IMR-90 (cell line): ENCODE results near the gene FAM78A. TPM values are rescaled to one million over a fixed set of nuclear protein-coding genes. Genes with fewer than 3 reads are reported as not detected.

Experiments
- ATAC-seq: fragments of 200-7000 bp; cut with Tn5 transposase; 2 replicates; pipeline ENCODE4 v1.9.1; 2020; ENCODE audit warnings: low read depth, mild to moderate bottlenecking, moderate library complexity
- BruUV-seq: library from RNA; stranded (reverse); fragments of 400-500 nt; replicated peaks from 2 replicates; lab custom pipeline; 2021; lab: Mats Ljungman, UMichigan
- CTCF ChIA-PET: fragments of 300-600 bp; formaldehyde crosslinking; extraction: SDS; loops from one replicate; lab custom pipeline; 2021; ENCODE audit warnings: antibody characterized with exemption; lab: Yijun Ruan, JAX
- POLR2A ChIA-PET: fragments of 300-600 bp; sonication (Branson Sonifier 250); formaldehyde crosslinking; loops from one replicate; lab custom pipeline; 2022; ENCODE audit warnings: antibody characterized with exemption; ENCODE audit not compliant: unreplicated experiment; lab: Charles Lee
- DNase-seq: peaks from one replicate; pipeline ENCODE4 v3.0.0; 2013
- H2AFZ ChIP-seq: replicated peaks from 2 replicates; pipeline ENCODE3; 2013; ENCODE audit warnings: low read length, mild to moderate bottlenecking; ENCODE audit not compliant: poor library complexity
- H2AK5ac ChIP-seq: 2 replicates; pipeline ENCODE4 v1.6.1; 2013; ENCODE audit warnings: low read depth, low read length, inconsistent platforms
- H2AK9ac ChIP-seq: replicated peaks from 2 replicates; pipeline ENCODE3; 2013; ENCODE audit warnings: mild to moderate bottlenecking, low read depth, low read length, moderate library complexity; ENCODE audit not compliant: poor library complexity
- H2BK120ac ChIP-seq: 2 replicates; pipeline ENCODE4 v1.6.1; 2013; ENCODE audit warnings: low read depth, low read length, inconsistent platforms
- H2BK15ac ChIP-seq: 3 replicates; pipeline ENCODE4 v1.6.1; 2013; ENCODE audit warnings: low read depth, low read length, inconsistent platforms
- H2BK20ac ChIP-seq: 2 replicates; pipeline ENCODE4 v1.6.1; 2013; ENCODE audit warnings: low read depth, mild to moderate bottlenecking, inconsistent platforms, low read length, moderate library complexity
- H2BK5ac ChIP-seq: 2 replicates; pipeline ENCODE4 v1.6.1; 2013; ENCODE audit warnings: mild to moderate bottlenecking, low read depth, low read length, inconsistent platforms; ENCODE audit not compliant: poor library complexity, severe bottlenecking
- H3K14ac ChIP-seq: replicated peaks from 2 replicates; pipeline ENCODE4 v1.6.1; 2013; ENCODE audit warnings: low read depth, low read length, inconsistent platforms
- H3K18ac ChIP-seq: 2 replicates; pipeline ENCODE4 v1.6.1; 2013; ENCODE audit warnings: low read depth, low read length, control low read depth
- H3K23ac ChIP-seq: 2 replicates; pipeline ENCODE4 v1.6.1; 2013; ENCODE audit warnings: low read depth, low read length, inconsistent platforms
- H3K27ac ChIP-seq: 2 replicates; pipeline ENCODE4 v1.5.1; 2013; ENCODE audit warnings: mild to moderate bottlenecking, control low read depth, low read length; ENCODE audit not compliant: insufficient read depth
- H3K27me3 ChIP-seq: 2 replicates; pipeline ENCODE4 v1.6.1; 2013; ENCODE audit warnings: low read length; ENCODE audit not compliant: control insufficient read depth, insufficient read depth
- H3K36me3 ChIP-seq: 2 replicates; pipeline ENCODE4 v1.6.1; 2013; ENCODE audit warnings: low read length, mixed read lengths; ENCODE audit not compliant: control insufficient read depth, insufficient read depth
- H3K4ac ChIP-seq: 2 replicates; pipeline ENCODE4 v1.6.1; 2013; ENCODE audit warnings: low read depth, low read length, inconsistent platforms
- H3K4me1 ChIP-seq: 2 replicates; pipeline ENCODE4 v1.6.1; 2013; ENCODE audit warnings: low read length, mixed read lengths; ENCODE audit not compliant: control insufficient read depth, insufficient read depth
- H3K4me2 ChIP-seq: 2 replicates; pipeline ENCODE4 v1.6.1; 2013; ENCODE audit warnings: low read depth, mild to moderate bottlenecking, control low read depth, low read length, moderate library complexity
- H3K4me3 ChIP-seq: 2 replicates; pipeline ENCODE4 v1.5.1; 2013; ENCODE audit warnings: low read depth, mild to moderate bottlenecking, control low read depth, low read length, moderate library complexity; ENCODE audit not compliant: insufficient read depth
- H3K56ac ChIP-seq: 2 replicates; pipeline ENCODE4 v1.6.1; 2013; ENCODE audit warnings: low read length, inconsistent platforms; ENCODE audit not compliant: insufficient read depth; ENCODE audit errors: extremely low read depth
- H3K79me1 ChIP-seq, 2 experiments: 2 replicates each; pipeline ENCODE4 v1.6.1; 2013; ENCODE audit warnings: low read length in 2 of 2, inconsistent platforms in 1 of 2, low read depth in 1 of 2
- H3K9ac ChIP-seq: 2 replicates; pipeline ENCODE4 v1.6.1; 2013; ENCODE audit warnings: low read depth, low read length, control low read depth
- H3K9me1 ChIP-seq: 2 replicates; pipeline ENCODE4 v1.6.1; 2013; ENCODE audit warnings: low read length, inconsistent platforms; ENCODE audit not compliant: insufficient read depth
- H3K9me3 ChIP-seq: 2 replicates; pipeline ENCODE4 v1.6.1; 2013; ENCODE audit warnings: low read length; ENCODE audit not compliant: control insufficient read depth, insufficient read depth
- H4K20me1 ChIP-seq: 2 replicates; pipeline ENCODE4 v1.6.1; 2013; ENCODE audit warnings: low read length, inconsistent platforms; ENCODE audit not compliant: insufficient read depth
- H4K5ac ChIP-seq: 2 replicates; pipeline ENCODE4 v1.6.1; 2013; ENCODE audit warnings: mild to moderate bottlenecking, low read depth, low read length, control low read depth
- H4K8ac ChIP-seq, 2 experiments: 2 replicates each; pipeline ENCODE4 v1.6.1; 2013; ENCODE audit warnings: low read depth in 2 of 2, low read length in 2 of 2, control low read depth in 1 of 2, inconsistent platforms in 1 of 2
- H4K91ac ChIP-seq: 2 replicates; pipeline ENCODE4 v1.6.1; 2013; ENCODE audit warnings: low read depth, low read length, inconsistent platforms; ENCODE audit not compliant: insufficient read depth
- CEBPB ChIP-seq: IDR thresholded peaks from 2 replicates; pipeline ENCODE4 v1.6.1; 2012; ENCODE audit warnings: low read depth, low read length, improper control_type of control experiment
- FOS ChIP-seq: fragments of 150-350 bp; IDR thresholded peaks from 2 replicates; pipeline ENCODE4 v1.6.1; 2016; ENCODE audit warnings: low read depth, low read length
- MAFK ChIP-seq: IDR thresholded peaks from 2 replicates; pipeline ENCODE4 v1.6.1; 2012; ENCODE audit warnings: low read depth, low read length, improper control_type of control experiment
- POLR2A ChIP-seq: IDR thresholded peaks from 2 replicates; pipeline ENCODE4 v1.6.1; 2012; ENCODE audit warnings: mild to moderate bottlenecking, low read depth, low read length
- RAD21 ChIP-seq: IDR thresholded peaks from 2 replicates; pipeline ENCODE4 v1.6.1; 2012; ENCODE audit warnings: low read length, improper control_type of control experiment
- WGBS, 2 experiments: methylation state at CpG; one replicate each; pipeline versions ENCODE4 v1.1.5 to v1.1.7; 2013; ENCODE audit warnings: missing lambda C conversion rate in 2 of 2; ENCODE audit not compliant: insufficient read length in 1 of 2; ENCODE audit errors: extremely low coverage in 2 of 2; 5-methylcytosine and 5-hydroxymethylcytosine counted together
- dilution Hi-C: fragments of 300-500 bp; cut with HindIII; formaldehyde crosslinking; loops from one replicate; pipeline ENCODE4 v1.14.3; 2018; ENCODE audit warnings: low sequenced_read_pairs; ENCODE audit not compliant: unreplicated experiment
- in situ Hi-C: fragments of 300-500 bp; cut with MboI; formaldehyde crosslinking; loops from 3 replicates; pipeline ENCODE4 v1.14.3; 2019; ENCODE audit warnings: low sequenced_read_pairs, inconsistent platforms, mixed read lengths
- intact Hi-C: fragments of 100-400 bp; cut with micrococcal nuclease; formaldehyde crosslinking; loops from 2 replicates; pipeline ENCODE4 v1.10.0; 2022
- polyA plus RNA-seq, 3 experiments: library from polyadenylated mRNA; depleted of rRNA; stranded (reverse); fragments of >200 nt; gene quantifications; 2 replicates each; pipeline ENCODE4 v1.2.3, GENCODE V29; 2012; ENCODE audit warnings: low replicate concordance in 1 of 3
- total RNA-seq: library from RNA; depleted of rRNA; stranded (reverse); fragments of >200 nt; gene quantifications from 2 replicates; pipeline ENCODE4 v1.2.3, GENCODE V29; 2012

Gene FAM78A
- total and polyA plus RNA-seq, 2 of the 4 experiments (the other 2 are of a cell fraction): 0.18 to 0.27 TPM

DNA sequence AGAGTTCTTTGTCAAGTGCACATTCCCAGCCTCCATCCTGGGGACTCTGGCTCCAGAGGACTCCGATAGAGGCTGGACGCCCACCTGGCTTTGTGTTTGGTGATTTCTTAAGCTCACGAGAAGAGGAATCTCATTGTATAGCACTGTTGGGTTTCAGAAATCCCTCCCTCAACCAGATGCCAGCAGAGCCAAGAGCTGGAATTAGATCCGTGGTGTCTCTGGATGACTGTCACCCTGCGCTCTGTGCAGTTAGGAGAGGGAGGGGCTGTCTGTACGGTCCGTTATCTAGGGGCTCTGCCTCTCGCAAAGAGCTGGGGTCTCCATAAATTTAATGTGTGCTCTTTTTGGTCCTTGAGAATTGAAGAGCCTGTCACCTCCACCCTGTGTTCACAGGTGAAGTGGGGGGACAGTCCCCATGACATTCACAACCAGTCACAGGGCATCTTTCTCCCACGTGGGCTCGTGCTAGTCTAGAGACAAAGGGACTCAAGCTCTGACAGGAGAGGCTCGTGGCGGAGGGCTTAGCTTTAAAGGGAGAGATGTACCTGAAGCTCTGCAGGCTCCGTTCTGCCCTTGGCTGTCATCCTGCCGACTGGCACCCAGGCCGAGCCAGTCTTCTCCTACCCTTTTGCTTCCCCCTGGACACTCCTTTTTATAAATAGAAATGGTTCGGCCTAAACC lies 41.4 kb downstream of the FAM78A start:
- no peak overlapping the region for H2AK9ac ChIP-seq
- peaks cover 7% of the 10 kb centered on the region for H3K4me1 ChIP-seq
- no peaks in the 10 kb centered on the region for H3K9me3 ChIP-seq
- H3K79me1 ChIP-seq: 0 out of 4 replicates have a peak, but pooled peaks cover 0 to 6% of the 10 kb centered on the region in 2 experiments
- no peak overlapping the region for H2AFZ ChIP-seq
- TF ChIP-seq POLR2A (no peak), FOS (no peak), MAFK (no peak), CEBPB (no peak), RAD21 (no peak)
- no peak overlapping the region for H3K4me3 ChIP-seq
- H3K14ac ChIP-seq: no peak overlapping the region
- BruUV-seq: no TSS peak
- no peak overlapping the region for H4K5ac ChIP-seq
- H2BK5ac ChIP-seq: no peak overlapping the region
- intact Hi-C loops (no loop called here), in situ Hi-C loops (no loop called here), dilution Hi-C loops (no loop called here)
- no peak overlapping the region for H3K4ac ChIP-seq
- no peak overlapping the region for H4K91ac ChIP-seq
- no peak overlapping the region for H2BK15ac ChIP-seq
- H3K9me1 ChIP-seq: peaks cover 3% of the 10 kb centered on the region; the same call in 1 of the 2 replicates
- H4K8ac ChIP-seq: no peak overlapping the region
- H2BK120ac ChIP-seq: no peak overlapping the region
- no peak overlapping the region for H3K23ac ChIP-seq
- ChIA-PET CTCF (interaction anchor here (0.6 kb wide), 1 partner anchor 102 kb away, joined by 3 read pairs; no protein-coding TSS in a partner anchor), POLR2A (interaction anchor here (0.5 kb wide), 1 partner anchor 69 kb away, joined by 3 read pairs; no protein-coding TSS in a partner anchor)
- H3K36me3 ChIP-seq: peaks cover 38% of the 10 kb centered on the region
- H4K20me1 ChIP-seq: no peaks in the 10 kb centered on the region
- H2AK5ac ChIP-seq: no peak overlapping the region
- no peak overlapping the region for H3K9ac ChIP-seq
- no peak overlapping the region for H3K27ac ChIP-seq
- H3K56ac ChIP-seq: no peak overlapping the region
- no peak overlapping the region for H3K18ac ChIP-seq
- DNase-seq (no peak), ATAC-seq (no peak)
- no peak overlapping the region for H3K4me2 ChIP-seq
- H3K27me3 ChIP-seq: no peaks in the 10 kb centered on the region
- no peak overlapping the region for H2BK20ac ChIP-seq
- no CpG with 5 or more reads among the region's 16 CpGs for WGBS, 2 experiments
